Measurements from ENCODE around the gene CDK15.

CDK15 gene

DNA sequence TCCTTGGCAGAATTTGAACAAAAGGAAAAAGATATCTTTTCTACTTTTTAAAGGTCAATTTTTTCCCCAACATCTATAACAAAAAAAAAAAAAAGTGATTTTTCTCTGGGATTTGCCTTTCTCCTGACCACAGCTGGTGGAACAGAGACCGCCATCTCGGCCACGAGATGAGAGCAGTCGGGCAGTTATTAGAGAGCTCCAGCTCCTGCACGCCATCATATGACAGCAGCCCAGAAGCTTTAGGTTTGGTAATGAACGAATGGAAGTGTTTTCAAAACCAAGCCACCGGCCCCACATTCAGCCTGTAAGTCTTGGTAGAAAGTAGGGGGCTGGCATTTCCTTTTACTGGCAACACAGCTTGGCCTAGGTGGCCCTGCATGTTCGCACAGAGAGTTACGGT is 132.4 kb downstream of the CDK15 start:
- no peak for DNase-seq (ENCODE audit: low spot score)

GRCh38 chr2:201939453-201939941 is 133.2 kb downstream of the CDK15 start:
- no peak for DNase-seq (ENCODE audit: low spot score)

DNA sequence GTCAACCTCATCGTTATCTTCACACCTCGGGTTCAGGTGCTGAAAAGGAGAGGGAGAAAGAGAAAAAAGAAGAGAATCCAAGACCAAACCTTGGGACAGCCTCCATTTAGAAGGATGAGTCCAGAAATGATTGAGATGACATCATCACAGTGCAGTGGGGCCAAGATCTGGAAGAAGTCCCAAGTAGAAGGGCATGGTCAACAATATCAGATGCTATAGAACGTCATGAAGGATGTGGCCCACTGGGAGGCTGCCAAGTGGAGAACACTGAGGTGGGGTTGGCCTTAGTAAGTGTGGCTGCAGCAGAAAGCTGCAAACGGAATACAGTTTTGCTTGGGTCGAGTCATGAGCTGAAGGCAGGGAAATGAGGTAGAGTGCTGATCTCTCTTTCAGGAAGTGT is 136.2 kb downstream of the CDK15 start:
- DNase-seq (ENCODE audit: low spot score) = no peak
